Measurements from ENCODE around the gene OR2T6.
"Not testable (repeated sequence)": the region's sequence is repeated elsewhere in the genome, so short reads cannot be mapped to it uniquely, and the experiment has no call there.

Gene OR2T6

DNA sequence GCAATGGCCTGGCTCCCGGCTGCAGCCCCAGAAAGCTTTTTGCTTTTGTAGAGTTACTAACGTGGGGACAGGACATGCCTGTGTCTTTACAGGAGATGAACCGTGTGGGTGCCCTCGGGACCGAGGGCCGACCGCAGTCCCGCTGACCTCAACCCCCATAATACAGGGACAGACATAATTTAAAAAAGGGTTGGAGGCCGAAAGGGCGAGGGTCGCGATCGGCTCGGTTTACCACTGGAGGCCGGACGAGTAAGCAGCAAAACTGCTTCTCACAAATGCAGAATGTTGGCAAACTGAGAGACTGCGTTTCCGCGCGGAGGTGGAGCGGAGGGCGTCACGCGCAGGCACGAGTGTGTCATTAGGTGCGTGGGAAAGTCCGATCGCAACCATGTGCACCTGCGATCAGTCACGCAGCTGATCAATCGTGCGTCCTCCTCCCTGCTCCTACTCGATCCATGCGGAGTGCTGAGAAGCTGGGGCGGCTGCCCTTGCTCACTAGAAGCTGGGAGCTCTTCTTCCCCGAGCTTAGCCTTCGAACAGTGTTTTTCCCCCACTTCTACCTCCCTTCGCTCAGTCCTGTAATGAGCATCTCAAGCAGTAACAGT, 58.4 kb downstream of the OR2T6 start:
- not testable (repeated sequence) for DNase-seq

DNA sequence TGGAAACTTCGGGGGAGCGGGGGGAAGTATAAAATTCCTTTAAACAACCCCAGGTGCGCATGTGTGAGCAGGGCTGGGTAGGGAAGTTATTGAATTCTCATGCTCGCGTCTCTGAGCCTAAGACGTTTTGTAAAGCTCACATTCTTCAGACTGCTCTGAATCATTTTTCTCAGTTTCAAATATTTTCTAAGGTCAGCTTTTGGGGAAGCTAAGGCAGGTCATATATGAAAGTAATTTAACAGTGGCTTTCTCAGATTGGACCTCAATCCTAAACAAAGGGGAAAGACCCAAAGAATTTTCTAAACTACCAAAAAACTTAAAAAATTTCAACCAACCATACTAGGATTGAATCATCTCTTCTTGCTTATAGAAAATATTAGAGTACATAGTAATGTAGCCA, 59.4 kb downstream of the OR2T6 start:
- DNase-seq: not testable (repeated sequence)

DNA sequence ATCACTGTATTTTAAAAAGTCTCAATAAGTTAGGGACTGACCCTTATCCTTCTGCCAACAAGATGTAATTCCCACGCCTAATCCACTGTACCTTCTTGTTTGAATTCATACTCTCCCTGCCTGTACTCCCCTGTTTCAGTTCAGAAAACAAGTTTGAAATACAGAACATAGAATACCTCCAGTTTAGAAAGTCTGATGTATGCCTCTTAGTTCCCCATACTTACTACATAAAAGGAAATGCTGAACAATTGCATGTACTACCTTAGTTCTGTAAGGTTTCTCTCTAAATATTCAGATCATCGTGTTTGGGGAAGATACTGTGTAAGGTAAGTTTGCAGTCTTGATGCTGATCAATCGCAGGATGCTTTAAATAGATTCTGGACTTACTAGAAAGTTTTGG, 60.8 kb downstream of the OR2T6 start:
- not testable (repeated sequence) for DNase-seq

DNA sequence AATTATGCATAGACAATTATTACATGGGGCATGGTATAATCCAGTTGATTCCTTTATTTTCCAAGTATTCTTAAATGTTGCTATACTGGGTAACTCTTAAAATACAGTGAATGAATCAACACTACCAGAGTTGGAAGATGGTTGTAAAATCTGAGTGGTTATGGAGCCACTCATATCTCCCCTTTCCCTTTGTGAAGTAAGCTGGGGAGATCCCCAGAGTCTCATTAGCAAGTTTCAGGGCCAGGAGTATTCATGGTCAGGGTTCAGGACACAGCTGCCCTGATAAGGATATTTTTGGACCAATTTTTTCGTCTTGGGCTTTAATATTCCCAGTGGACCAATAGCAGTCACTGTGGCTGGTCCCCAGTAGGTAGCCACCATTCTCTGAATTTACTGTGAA, 63.1 kb downstream of the OR2T6 start:
- DNase-seq: not testable (repeated sequence)

DNA sequence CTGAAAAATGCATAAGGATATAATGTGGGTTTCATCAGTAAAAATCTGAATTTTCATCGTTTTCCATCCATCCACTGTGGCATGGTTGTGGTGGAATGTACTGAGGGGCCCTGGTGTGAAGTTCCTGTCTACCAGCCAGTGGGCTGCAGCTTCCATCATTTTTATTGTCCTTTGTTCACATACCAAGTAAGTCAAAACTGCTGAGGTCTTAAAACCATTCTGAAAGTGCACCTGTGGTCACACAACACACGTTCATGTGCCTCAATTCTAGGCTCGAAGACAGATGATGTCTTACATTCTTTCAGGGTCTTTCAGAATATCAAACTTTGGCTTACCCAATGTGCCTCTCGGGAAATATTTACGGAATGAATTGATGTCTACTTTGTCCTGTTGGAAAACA, 63.7 kb downstream of the OR2T6 start:
- DNase-seq: not testable (repeated sequence)

Measured in NCI-H524 treated with DMSO at 0.1 percent for 48 hours (cell line).